Measurements from ENCODE around the gene OXER1.

Gene OXER1

DNA sequence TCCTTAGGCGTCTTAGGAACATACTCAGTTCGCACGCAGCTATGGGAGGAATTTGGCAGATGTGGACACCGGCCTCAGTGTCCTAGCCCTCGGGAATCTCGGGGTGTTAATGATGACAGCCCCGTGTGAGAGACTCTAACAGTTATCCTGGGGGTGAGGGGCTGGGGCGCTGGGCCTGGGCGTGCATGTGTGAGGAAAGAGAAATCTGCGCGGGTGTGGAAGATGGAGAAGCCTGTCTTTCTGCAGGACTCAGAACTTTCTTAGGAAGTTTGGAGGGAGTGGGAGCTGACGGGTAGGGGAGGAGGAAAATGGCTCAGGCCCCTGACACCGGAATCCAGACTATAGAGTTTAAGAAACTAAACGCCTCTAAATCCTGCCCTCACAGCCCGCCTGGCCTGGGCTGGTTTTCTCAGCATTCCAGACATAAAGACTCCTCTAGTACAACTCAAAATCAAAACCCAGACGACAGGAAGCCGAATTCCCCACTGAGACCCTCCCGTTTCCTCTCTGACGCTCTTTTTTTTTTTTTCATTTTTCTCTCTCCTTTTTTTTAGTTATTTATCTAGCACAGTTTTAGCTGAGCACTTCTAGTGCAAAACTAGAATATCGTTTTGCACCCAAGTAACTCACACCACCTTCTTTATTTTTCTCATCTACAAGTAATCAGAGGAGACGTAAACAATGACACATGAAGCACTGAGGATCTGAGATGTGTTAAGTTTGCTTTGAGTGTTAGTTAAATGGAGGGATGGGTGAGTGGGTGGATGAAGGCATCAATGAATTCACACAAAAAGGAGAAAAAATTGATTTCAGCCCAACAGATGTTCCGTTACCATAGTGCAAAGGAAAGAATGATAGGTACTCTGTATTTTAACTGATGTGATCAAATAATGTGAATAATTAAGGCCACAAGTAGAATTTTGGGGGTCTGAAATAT is 29.7 kb upstream of the OXER1 start:
- DNase-seq, result peak in 1 of 3 donors; percentile 33

DNA sequence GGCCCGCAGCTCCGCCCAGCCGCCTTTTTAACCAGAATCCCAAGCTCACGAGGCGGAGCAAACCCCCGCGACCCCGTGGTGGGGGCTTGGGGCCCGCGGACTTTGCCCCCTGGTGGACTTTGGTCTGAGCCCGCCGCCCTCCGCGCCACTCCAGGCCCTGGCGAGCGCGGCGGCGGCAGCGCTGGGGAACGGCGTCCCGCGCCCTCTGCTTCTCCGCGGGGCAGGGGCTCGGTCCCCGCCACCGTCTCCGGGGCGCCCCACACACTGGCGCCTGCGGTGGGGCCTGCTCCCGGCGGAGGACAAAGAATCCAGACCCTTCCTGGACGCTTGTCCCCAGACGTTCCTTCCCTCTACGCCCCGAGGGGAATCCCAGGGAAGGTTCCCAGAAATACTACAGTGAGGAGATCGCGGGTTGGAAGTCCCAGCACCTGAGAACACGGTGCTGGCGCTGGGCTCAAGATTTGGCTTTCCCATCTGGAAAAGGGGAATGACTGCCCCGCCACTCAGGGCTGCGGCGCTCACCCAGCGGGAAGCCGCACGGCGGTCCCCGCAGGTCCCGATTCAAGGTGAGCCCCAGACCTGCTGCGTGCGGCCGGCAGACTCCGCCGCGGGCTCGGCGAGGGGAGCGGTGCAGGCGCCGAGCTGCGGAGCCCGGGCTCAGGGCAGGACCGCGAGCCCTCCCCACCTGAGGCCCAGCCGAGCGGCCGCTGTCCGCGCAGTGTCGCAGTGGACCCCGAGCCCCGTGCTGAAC is 28.8 kb upstream of the OXER1 start, which contains the start of gene HAAO:
HAAO (minus strand) TSS at position 1 of the 751 bp plus-strand sequence. CDS start 47 bp downstream, outside the sequence.
- peak; percentile 46 to 71 (median 50) for DNase-seq

DNA sequence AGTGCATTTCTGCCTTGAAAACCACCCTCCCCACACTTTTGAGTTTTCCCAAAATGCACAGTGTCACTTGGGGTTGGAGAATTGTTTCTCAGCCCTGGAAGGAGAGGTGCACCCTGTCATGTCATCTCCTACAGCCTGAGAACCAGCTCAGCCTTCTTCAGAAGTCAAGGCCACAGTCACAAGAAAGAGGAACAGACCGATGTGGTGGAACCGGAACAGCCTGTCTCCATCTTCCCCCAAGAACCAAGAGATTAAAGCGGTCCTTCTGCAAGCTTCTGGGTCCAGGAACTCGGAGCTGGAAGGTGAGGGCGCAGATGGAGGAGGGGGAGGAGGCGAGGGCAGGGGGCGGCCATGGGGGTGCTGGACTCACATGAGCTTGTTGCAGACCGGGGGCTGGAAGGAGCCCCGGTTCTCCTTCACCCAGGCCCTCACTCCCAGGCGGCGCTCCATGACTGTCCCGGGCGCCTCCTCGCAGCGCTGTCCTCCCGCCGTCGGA is 28.2 kb upstream of the OXER1 start:
- peak; percentile 45 to 63 (median 63) for DNase-seq

DNA sequence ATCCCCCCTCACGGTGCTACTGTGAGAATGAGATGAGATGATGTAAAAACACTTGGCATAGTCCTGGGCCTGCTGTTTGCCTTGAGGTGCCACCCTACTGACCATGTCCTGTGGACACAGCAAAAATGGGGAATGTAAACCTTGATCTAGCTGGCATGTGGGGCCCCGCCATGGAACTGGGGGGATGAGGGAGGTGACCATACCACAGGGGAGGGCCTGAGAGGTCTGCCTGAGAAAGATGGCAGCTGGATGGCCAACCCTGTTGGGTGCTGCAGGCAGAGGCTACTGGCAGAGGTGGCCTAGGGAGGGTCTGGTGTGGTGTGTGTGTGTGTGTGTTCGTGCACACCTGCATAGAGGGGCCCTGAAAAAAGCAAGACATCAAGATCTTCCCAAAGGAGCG is 27.7 kb upstream of the OXER1 start:
- no peak for DNase-seq

DNA sequence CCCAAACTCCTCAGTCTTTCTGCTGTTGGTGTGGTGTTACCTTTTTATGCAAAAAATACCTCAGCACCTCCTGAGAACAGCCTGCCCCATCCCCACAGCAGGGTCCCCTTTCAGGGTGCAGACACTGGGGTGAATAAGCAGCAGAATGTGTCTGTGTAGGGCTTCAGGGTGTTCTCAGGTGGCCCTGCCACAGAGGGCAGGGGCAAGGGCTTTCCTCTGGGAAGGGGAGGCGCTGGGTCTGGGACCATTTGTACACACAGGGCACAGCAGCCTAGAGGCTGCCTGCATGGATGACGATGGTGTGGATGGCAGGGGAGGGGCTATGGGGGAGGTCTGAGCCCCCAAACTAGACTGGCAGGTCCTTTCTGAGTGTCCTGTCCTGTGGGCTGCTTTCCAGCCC is 25.8 kb upstream of the OXER1 start:
- no peak for DNase-seq

DNA sequence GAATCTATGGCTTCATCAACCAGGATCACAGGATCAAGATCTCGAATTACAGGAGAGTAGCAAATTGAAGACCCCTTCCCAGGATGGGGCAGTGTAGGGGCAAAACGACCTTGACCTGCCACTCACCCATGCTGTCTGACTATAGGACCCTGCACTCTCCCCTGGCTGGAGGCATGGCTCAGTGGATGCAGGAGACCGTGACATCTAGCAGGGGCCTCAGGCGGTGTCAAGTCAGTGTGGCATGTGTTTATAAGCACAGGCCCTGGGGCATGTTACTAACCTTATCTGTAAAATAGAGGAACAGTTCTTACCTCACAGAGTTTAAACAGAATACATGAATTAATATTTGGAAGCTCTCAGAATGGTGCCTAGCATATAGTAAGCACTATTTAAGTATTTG is 24.9 kb upstream of the OXER1 start:
- DNase-seq, result no peak

DNA sequence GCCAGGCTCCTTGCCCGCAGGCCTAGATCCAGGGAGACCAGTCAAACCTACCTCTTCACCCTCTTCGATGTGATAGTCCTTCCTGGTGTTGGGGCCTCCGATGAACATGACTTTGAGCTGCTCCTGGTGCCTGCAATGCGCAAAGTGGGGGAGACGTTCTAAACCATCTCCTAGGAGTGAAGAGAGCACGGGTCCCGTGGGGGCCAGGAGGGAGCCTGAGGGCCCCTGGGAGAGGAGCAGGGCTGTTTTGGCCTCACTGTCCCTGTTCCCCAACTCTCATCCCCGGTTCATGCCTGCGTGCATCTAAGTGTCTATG is 24.5 kb upstream of the OXER1 start:
- DNase-seq, result no peak

DNA sequence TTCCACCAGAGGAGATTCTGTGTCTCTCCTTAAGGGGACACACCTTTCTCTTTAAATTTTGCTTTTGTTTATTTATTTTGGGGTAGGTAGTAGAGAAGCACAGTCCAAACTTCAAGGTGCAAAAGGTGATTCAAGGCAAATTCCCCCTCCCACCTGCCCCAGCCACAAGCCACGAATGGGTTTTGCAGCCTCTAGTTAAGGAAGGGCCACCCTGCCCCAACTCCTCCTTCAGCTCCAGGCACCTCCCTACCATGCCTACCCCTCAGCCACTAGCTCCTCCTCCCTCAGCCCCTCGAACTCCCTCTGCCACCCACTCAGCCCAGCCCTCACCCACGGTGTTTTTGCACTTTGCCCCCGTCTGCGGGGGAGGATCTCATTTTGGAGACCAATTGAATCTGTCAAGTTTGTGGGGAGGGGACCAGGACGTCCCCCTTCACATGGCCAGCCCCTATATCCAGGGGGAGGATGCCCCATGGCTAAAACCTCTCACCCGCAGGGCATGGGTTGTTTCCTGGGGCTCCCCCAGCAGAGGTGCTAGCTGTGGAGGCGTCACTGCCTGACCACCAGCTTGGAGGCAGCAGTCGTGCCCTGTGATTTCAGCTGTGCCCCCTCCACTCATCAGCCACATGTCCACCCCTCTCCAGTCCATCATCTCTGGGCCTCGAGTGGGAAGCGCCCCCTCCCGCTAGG is 24.0 kb upstream of the OXER1 start:
- DNase-seq, result no peak

DNA sequence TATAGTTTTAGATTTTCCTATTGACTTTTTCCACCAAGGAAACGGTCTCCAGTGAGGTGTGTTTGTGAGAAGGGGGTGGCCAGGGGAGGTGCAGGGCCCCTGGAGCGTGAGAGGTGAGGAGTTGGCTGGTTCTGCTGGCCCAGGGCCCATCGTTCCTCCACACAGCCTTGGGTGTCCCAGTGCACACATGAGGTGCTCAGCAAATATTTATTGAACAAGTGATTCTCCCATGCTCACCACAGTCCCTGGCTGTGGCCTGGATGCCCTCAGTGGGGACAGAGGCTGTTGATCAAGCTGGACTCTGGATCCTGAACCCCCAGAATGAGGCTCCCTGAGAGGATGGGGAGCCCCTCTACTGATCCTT is 23.5 kb upstream of the OXER1 start:
- no peak for DNase-seq

DNA sequence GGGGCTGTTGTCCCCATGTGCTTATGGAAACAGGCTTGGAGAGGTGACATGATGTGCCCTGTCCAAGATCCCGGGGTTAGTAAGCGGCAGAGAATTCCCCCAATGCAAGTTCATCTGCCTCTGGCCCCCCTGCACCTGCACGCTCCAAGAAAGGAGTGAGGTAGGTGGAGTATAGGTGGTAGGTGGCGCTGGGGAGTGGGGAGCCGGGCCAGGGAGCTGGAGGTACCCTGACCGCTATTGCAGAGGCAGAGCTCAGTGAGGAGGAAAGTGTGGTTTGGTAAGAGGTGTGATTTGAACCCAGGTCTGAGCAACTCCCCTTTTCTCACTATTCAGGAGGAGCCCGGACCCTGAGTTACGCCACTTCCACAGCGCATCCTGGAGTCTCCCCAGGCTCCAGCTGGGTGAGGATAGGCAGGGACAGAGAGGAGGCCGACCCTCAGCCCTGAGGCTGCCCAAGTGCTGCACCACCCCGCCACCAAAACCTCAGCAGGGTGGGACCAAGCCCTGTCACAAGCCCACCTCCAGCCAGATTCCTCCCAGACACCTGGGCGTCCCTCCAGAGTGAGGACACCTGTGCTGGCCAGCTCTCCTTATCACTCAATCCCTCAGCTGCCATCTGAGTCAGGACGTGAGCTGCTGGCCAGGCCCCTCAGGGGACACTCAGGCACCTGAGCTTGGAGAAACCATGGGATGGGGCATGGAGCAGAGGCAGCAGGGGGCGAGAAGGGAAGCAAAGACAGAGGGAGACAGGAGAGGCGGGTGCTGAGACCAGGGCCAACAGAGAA is 22.8 kb upstream of the OXER1 start:
- no peak for DNase-seq

DNA sequence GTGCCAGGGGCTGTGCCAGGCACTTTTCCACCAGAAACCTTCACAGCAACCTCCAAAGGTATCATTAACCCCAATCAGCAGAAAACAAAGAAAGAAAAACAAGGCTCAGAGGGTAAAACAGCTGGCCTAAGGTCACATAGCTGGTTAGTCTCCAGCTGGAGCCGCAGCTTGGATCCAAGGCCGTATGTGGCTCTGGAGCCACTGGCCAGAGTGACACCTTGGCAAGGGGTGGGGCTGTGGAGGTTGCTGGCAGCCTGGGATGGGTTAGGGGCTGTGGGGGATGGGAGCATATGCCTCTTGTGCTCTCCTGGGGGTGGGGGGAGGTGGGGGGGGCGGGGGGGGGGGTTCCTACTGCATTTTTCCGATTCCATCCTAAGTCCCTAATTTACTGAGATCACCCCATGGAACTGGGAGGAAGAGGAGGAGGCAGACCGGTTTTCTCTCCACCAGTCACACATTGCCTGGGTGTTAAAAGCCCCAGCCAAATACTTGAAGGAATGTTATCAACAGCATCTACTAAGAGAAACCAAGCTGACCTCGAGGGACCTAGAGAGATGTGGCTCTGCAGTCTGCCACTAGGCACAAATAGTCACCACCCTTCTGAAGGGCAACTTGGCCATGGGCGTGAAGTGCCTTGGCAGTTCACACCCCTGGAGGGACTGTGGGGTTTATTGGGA is 20.4 kb upstream of the OXER1 start:
- no peak for DNase-seq

DNA sequence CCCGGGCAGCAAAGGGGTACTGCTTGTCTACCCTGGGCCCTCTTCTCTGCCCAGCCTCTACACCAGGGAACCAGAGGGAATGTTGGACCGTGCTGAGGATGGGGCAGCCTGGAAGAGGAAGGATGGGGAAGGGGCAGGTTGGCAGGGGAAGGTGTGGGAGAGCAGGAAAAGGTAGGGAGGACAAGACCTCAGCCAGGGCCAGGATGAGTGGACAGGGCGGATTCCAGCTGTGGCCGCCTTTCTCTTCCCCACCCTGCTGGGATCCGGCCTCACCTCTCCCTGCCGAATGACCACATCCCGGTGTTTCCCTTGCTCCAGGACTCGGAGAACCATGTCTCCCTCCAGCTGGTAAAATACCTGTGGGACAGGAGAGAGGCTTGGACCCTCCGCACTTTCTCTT is 19.6 kb upstream of the OXER1 start:
- DNase-seq, result no peak

DNA sequence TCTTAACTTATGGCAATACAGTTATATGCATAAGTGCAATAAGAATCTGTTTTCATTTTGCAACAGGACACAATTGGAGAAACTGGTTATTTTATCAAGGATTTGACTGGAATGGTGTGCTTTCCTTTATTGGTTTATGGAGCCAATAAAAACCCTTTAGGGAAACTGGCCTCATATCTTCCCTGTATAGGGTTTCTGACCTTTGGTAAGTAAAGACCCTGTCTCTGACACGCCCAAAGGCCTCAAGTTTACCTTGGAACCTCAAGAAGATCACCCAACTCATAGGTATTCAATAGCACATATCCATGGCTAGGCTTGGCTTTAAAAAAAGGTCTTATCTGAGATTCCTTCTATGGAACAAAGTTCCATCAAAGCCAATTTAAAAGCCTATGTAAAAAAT is 17.2 kb upstream of the OXER1 start:
- no peak for DNase-seq

DNA sequence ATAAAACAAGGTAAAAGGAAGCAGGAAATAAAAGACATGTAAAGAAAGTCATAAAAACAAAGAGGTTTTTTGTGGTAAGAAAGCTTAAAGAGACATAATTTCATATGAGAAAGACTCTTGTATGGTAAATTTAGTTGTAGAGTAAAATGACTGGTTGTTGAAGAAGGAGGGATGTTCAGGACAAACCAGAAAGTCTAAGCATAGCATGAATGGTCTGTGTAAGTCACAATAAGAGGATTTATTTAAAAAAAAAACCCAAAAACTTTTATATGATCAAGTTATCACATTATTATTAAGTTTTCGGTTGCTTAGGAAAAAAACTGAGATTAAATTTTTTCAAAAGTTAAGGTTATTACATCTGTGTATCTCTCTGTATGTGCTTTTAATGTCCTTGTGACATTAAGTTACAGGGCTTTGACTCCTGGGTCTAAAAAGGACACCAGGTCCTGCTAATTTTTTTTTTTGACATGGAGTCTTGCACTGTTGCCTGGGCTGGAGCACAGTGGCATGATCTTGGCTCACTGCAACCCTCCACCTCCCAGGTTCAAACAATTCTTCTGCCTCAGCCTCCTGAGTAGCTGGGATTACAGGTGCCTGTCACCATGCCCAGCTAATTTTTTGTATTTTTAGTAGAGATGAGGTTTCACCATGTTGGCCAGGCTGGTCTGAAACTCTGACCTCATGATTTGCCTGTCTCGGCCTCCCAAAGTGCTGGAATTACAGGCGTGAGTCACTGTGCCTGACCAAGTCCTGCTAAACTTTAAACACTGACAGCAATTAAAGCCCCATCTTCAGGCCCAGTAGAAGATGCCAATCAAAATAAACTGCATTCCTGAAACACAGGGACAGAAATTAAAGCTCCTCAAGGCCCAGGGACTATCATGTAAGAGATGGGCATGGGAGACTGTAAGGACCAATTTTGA is 14.2 kb upstream of the OXER1 start:
- no peak for DNase-seq

DNA sequence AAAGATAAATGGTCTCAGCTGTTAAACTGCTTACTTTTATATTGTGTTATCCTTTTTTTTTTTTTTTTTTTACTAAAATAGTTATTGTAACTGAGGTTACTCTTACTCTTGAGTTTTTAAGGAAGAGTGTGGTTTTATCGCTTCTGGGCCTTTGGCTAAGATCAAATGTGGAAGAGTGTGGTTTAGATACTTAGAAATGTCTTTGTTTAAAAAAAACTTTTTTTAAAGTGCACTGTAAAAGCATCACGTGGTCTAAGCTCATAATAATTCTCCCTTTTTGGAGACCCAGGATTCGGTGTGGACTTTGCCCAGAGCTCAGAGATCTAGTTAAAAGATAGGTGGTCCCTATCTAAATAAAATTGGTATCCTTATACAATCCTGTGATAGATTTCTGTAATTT is 11.9 kb upstream of the OXER1 start:
- no peak for DNase-seq

DNA sequence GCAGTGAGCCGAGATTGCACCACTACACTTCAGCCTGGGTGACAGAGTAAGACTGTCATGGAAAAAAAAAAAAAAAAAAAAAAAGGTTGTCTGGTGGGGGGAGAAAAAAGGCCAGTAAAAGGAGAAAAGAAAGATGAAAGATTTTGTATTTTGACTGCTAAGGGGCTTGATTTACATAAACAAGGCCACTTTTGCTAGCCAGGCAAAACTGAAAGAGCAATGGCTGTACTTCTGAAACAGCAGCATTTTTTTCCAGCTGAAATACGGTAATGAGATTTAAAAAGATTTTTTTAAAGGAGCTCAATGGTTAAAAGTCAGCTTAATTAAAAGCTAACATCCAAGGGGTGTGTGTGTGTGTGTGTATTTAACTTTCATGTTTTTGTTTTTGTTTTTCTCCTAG is 11.3 kb upstream of the OXER1 start:
- DNase-seq, result no peak

DNA sequence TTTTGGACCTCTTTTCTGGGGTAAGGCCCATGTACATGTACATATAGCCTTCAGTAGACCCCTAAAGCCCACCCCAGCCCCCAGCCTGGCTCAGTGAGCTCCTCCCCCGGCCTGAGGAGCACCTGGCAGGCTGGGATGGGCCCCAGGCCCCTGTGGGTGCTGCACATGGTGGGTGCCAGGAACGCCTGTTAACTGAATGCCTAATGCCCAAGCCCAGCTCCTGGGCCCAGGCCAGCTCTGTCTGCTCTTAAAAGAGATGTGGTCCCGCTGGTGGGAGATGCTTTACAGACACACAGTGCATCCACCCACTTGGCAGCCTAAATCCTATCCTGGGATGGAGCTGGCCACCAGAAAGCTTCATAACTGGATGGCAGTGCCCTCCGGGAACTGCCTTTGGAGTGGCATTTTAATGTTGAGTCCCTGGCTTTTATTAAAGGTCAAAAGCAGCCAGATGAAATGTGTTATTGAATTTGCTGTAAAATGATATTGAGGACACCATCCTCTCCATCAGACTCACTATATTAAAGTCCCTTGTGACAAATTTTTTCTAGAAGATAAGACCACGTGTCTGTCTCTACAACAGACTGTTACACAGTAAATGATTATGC is 7.7 kb upstream of the OXER1 start:
- no peak for DNase-seq

DNA sequence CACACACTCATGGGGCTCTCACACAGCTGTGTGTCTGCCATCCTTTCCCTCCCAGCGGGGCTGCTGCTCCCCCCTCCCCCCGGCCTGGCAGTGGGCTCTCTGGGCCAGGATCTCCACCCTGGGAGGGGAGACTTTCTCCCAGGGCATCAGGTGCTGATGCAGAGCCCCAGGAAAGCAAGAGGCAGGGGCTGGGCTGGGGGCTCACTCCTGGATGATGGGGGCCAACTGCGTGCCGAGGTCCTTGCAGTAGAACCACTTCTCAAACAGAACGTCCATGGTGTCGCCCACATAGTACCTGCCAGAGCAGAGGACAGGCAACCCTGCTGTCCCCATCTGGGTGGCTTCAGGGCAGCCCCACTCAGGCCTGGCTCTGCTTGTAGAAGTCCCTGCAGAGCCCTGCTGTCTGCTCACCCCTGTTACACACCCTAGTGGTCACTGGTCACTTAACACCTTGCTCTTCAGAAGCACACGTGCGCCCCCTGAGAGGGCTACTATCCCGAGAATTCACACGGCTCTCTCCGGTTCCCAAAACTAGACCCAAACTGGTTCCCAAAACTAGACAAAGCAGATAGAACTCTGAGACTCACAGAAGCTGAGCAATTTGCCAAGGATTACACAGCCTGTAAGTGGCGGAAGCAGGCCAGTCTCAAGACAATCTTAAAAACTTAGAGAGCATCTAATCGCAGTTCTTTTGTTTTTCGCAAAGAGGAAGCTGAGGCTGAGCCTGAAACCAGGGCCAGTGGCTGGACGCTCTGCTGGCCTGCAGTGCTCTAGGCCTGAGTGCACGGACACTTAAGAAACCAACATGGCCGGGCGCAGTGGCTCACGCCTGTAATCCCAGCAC is 6.6 kb upstream of the OXER1 start:
- DNase-seq, result peak; percentile 61 to 73 (median 73)

DNA sequence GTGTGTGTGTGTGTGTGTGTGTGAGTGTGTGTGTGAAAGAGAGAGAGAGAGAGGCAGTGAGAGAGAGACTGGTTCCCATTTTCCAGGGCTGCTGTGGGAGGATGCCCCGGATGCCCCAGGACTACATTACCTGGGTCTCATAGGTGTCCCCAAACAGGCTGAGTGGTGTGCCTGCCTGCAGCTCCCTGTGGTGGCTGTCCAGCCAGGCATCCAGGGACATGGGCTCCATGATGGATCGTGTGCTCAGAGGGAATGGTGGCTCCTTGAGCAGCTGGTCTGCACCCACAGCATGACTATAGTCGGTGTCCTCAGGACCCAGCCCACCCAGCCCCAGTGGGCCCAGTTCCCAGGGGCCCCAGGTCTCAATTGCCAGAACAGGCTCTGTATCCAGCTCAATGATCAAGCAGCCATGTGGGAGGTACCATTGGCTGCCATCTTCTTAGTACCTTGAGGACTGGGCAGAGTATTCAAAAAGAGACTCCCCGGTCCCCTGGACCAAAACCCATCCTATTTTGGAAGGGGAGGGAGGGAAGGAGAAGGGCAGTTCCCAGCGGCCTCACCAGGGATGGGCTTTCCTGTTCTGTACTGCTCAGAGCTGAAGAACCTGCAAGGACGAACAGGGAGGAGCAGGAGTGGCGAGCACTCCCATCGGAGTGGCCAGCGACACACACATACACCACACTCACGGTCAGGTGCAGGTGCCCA is 5.8 kb upstream of the OXER1 start:
- no peak for DNase-seq

Data from suppressor macrophage treated with lipopolysaccharide for 1 hour (primary cell).